ENCODE results near the gene FERMT2. TPM values are rescaled to one million over a fixed set of nuclear protein-coding genes. Genes with fewer than 3 reads are reported as not detected.

FERMT2 gene
- total RNA-seq, 1 donor from 2014 or later: 1.6 TPM

DNA sequence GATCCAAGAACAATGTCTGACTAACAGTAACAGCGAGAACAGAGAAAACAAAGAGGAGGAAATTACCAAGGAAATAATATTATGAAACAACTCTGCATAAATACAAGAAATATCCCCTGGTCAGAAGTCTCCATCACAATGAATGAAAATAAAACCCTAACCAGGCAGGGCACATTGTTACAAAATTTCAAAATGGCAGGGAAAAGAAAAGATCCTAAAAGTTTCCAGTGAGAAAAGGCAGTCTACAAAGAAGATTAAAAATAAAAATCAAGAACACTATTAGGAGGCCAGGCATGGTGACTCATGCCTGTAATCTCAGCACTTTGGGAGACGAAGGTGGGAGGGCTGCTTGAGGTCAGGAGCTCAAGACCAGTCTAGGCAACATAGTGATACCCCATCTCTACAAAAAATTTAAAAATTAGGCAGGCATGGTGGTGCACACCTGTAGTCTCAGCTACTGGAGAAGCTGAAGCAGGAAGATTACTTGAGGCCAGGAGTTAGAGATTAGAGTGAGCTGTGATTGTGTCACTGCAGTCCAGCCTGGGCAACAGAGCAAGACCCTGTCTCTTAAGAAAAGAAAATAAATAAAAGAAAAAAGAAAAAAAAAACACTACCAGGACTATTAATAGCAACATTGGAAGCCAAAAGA lies 47.8 kb downstream of the FERMT2 start:
- intact Hi-C loops (cut with micrococcal nuclease): no loop called here

DNA sequence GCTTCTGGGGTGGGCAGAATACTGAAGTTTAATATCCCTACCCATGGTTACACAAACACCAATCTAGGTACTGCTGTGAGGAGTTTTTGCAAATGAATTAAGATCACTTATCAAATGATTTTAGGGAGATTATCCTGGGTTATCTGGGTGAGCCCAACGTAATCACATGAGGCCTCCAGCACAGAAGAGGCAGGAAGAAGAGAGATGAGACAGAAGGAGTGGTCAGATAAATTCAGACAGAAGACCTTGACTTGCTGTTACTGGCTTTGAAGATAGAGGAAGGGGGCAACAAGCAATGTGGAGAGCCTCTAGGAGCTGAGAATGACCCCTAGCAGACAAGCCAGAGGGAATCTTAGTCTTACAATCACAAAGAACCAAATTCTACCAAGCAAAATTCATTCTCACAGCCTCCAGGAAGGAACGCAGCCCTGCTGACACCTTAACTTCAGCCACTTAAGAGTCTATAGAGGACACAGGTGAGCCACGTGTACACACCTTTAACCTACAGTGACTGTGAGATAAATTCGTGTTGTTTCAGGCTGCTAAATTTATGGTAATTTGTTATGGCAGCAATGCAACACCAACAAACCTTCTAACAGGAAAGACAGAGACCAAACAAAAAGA lies 49.4 kb downstream of the FERMT2 start:
- intact Hi-C loops (cut with micrococcal nuclease): no loop called here

DNA sequence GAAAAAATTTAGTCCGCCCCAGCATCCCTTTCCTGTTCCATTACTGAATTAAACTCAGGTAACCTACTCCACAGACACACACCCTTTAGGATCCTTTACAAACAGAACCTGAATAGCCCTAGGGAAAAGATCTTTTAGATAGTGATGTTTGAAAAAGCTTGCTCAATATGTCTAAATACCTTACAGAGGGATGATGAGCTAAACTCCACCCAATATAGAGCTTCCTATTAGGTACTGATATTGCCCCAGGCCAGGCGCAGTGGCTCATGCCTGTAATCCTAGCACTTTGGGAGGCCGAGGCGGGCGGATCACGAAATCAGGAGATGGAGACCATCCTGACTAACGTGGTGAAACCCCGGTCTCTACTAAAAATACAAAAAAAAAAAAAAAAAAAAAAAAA lies 50.1 kb downstream of the FERMT2 start:
- intact Hi-C loops (cut with micrococcal nuclease): no loop called here

DNA sequence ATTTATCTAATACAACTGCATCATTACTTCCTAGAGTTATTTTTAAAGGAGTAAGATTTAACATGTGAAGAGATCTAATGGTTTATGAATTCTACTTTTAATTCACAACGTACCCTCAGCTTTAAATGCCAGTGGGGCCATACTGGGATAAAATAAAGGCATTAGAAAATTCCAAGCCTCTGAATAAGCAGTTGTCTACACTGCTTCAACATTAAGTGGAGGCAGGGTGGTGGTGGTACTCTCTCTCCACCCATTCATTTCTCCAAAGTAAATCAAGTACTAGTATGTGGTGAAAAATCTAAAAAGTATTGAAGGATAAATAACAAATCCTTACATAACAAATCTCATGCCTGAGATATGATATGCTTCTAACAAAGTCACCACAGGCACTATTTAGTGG lies 52.4 kb downstream of the FERMT2 start:
- intact Hi-C loops (cut with micrococcal nuclease): no loop called here

DNA sequence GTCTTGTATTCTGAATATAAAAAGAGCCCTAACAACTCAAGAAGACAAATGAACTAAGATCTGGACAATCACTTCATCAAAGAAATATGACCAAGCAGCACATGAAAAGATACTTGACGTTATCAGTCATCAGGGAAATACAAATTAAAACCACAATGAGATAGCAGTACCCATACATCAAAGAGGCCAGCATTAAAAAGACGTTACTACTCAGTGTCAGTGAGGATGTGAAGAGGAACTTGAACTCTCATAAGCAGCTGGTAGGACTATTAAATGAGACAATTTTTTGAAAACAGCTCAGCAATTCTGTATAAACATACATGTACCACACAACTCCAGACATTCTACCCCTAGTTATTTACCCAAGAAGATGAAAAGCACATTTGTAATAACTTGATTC lies 55.9 kb downstream of the FERMT2 start:
- intact Hi-C loops (cut with micrococcal nuclease): no loop called here

DNA sequence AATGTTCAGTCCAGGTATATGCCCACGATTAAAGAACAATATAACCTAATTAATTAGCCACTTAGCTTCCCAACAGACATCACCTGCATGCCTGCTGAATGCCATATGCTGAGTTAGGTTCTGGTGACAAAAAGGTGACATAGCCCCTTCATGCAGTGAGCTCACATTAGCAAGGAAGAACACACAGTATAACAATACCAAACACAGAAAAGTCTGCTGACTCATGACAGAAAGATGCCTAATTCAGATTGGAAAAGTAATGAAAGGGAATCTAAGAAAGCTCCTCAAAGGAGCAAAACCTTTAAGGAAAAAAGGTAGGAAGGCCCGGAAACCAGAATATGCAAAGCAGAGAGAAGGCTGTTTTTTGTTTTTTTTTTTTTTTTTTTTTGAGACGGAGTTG lies 59.0 kb downstream of the FERMT2 start:
- intact Hi-C loops (cut with micrococcal nuclease): no loop called here

DNA sequence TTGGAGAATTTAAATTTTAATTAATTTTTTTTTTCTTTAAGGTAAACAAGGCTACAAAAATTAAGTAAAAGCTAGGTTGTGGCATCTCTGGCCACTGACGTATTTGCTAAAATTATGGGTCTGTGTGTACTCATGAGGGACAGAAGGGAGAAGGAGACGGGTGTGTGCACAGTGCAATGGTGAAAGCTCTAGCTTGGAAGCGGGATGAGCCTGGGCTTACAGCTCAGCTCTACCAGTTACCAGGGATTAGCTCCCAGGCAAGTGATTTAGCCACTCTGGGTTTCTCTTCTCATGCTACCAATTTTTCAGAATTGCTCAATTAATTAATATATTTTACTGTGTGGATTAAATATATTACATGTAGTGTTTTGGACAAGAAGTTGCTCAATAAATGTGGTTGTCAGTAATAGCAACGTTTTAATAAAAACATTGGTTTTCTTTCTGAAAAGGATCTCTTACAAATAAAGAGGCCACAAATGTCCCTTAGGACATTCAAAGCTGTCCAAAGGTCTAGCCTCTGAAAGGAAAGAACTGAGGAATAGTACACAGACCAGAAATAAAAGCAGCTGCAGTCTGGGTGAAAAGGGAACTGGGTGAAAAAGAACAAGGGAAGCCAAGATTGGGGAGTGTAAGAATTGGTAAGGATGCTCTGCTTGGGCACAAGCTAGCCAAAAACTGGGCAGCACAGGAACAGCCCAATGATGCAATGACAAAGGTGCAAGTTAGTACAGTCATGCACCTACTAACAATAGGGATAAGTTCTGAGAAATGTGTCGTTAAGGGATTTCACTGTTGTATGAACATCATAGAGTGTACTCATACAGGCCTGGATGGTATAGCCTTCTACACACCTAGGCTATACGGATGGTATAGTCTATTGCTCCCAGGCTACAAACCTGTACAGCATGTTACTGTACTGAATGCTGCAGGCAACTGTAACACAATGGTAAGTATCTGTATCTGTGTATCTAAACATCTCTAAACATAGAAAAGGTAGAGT lies 61.7 kb downstream of the FERMT2 start:
- intact Hi-C loops (cut with micrococcal nuclease): no loop called here

DNA sequence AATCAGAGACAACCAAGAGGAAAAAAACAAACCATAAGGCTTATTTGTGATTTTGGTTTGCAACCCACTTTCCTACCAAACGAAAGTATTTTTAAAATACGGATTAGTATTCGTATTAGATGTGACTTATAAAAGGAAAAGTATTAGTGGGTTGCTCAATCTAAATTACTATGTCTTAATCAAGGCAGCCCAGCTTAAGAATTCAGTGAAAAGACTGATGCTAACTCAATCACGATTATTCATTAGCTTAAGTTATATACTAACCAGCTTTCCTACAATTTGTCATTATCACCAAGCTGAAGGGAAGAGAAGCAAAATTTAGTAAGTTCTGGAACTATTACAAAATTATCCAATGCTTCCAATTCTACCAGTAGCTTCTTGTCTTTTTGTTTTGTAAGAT lies 62.7 kb downstream of the FERMT2 start:
- intact Hi-C loops (cut with micrococcal nuclease): no loop called here

DNA sequence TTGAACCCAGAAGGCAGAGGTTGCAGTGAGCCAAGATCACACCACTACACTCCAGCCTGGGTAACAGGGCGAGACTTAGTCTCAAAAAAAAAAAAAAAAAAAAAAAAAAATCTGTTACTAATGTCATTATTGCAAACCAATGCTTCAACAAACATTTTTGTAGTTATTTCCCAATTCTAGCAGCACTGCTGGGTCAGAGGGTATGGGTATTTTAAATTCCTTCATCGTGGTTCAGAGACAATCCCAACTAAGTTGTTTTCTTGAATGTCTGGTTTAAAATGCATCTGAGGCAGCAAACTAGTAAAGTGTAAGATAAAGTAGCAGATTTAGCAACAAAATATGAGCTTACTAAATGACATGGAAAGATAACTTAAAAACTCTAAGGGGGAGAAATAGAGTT lies 65.6 kb downstream of the FERMT2 start:
- intact Hi-C loops (cut with micrococcal nuclease): no loop called here

DNA sequence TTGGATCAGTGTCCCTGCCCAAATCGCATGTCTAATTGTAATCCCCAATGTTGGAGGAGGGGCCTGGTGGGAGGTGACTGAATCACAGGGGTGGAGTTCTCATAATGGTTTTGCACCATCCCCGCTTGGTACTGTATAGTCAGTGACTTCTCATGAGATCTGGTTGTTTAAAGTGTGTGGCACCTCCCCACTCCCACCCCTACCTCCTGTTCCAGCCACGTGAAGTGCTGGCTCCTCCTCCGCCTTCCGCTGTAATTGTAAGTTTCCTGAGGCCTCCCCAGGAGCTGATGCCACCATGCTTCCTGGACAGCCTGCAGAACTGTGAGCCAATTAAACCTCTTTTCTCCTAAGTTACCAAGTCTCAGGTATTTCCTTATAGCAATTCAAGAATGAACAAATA lies 67.2 kb downstream of the FERMT2 start:
- intact Hi-C loops (cut with micrococcal nuclease): no loop called here

DNA sequence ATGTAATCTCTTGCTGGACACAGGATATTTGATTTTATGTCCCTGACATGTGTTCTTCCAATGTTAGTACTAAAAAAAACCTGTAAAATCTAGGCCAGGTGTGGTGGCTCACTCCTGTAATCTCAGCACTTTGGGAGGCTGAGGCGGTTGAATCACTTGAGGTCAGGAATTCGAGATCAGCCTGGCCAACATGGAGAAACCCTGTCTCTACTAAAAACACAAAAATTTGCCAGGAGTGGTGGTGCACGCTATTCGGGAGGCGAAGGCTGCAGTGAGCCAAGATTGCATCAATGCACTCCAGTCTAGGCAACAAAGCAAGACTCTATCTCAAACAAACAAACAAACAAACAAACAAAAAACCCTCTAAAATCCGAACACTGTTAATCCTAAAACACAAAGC lies 68.0 kb downstream of the FERMT2 start:
- intact Hi-C loops (cut with micrococcal nuclease): no loop called here

DNA sequence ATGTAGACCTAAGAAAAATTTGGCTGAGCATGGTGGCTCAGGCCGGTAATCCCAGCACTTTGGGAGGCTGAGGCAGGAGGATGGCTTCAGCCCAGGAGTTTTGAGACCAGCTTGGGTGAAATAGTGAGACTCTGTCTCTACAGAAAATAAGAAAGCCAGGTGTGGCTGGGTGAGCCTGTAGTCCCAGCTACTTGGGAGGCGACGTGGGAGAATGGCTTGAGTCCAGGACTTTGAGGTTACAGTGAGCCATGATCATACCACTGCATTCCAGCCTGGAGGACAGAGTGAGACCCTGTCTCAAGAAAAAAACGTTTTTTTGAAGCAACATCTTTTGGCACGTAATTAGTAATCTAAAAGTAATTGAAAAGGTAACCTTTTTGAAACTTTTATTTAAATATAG lies 70.9 kb downstream of the FERMT2 start:
- intact Hi-C loops (cut with micrococcal nuclease): no loop called here

DNA sequence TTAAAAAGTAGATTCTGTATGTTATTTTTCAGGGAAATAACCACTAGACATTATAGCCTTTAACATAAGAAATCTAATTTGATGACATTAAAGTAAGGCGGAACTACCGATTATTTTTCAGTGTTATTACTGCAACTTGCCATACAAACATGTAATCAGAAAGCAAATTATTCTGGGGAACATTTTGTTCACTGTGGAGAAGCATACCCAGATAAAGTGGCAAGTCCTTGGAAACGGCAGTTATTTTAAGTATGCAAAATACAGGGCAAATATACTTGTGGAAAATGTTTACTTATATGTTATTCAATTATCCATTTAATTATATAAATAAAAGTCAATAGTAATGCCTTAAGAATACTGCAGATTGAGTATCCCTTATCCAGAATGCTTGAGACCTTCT lies 71.9 kb downstream of the FERMT2 start:
- intact Hi-C loops (cut with micrococcal nuclease): no loop called here

DNA sequence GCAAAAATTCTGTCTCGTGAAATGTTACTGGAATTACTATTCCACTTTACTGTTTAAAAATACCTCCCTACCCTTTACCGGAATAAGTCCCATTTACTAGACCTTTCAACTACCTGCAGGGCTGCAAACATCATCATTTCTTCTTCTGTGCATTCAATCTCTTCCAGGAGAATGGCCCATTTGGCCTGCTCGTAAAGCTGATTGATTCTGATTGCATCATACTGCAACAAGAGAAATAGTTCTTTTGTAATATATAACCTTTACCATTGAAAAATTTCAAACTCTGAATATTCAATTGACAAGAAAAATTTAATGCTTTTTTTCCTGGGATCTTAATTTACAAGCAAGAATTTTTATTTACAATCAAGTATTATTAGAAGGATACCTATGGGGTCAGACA lies 72.4 kb downstream of the FERMT2 start:
- intact Hi-C loops (cut with micrococcal nuclease): no loop called here

DNA sequence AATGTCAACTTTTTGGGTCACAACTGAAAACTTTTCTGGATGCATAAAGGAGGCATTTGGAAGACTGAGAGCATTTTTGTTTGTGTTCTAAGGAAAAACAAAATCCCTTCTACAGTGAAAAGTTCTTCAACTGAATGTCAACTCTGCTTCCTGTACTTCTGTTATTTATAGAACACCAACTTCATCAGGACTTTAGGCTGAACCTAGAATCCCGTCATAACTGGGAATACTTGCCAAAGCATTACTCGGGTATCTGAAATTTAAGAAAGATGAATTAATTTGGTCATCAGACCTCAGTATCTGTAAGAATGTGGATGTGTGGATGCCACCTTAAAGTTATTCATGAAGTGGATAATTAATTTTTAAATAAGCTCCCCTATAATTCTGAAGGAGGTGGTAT lies 73.2 kb downstream of the FERMT2 start:
- intact Hi-C loops (cut with micrococcal nuclease): no loop called here

DNA sequence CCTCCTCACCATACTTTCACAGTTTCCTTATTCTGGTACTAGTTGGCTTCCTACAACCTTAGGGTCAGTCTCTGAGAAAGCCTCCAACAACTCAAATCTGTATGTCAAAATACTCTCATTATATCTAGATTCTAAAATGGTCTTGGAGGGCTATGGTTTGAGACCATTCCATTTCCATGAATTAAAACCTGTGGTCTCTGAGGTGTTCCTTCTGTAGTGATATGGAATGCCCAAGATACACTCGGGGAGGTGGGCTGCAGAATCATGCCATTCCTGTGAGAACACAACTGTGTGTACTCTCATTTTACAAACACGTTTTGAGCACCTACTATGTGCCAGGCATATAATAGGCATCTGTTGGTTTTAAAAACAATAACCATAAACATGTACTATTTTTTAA lies 74.0 kb downstream of the FERMT2 start:
- intact Hi-C loops (cut with micrococcal nuclease): no loop called here

DNA sequence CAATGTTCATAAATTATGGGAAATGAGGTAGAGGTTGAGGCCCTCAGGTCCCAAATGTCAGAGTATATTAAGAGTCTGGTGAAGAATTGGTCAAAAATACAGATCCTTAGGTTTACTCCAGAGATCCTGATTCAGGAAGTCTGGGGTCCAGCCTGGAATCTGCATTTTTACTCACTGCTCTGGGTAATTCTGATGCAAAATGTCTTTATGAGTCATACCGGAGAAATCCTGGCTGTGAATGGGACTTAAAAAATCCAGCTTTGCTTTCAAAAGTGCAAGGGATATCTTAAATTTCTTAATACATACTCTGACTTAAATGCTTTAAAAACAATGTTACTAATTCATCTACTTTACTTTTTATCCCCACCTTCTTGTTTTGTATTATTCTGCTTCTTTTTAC lies 74.5 kb downstream of the FERMT2 start:
- intact Hi-C loops (cut with micrococcal nuclease): no loop called here

DNA sequence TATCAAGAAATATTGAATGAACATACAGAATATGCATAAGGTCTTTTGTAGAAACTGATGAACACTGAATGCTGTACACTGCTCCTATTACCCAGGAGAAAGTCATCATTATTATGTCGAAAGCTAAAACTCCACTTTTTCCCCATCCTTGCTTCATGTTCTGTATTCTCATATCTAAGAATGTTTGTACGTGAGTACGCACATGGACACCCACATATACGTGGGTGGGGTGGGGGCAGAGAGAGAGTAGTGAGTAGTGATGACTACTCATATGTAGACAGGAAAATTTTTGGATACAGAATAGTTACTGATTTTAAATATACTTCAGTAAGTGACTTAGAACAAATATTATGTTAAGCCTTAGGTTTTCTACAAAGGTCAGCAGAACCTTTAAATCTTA lies 75.1 kb downstream of the FERMT2 start:
- intact Hi-C loops (cut with micrococcal nuclease): no loop called here

DNA sequence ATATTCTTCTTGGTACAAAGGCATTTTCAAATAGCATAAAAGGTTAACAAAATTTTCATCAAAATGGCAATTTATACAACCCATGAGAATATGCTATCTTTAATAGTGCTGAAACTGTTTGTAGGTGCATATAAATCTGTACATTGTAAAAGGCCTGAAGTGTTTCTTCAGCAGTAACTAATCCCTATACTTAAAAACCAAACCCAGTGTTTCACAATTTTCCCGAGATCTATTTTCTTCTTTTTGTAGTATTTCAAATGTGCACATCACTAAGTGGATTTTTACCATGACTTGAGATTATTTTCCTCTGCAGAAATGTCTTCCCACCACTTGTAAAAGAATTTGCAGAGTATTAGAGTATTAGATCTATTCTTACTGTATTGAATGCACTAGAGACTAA lies 76.5 kb downstream of the FERMT2 start:
- intact Hi-C loops (cut with micrococcal nuclease): no loop called here

DNA sequence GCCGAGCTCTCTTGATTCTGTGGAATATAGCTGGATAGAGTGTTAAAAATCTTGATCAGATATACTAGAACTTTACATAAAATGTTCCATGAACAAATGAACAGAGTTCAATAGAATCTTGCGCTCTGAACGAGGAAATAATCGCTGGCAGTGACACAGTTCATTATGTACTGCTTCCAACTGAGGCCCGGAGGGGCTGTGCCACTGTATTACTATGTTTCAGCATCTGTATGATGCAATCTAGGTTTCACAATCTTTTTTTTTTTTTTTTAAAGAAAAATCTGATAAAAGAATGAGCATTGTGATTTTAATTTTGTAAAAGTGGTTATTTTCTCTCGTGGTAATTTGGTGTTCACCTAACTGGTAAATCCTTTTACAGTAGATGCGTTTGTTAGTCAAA lies 77.2 kb downstream of the FERMT2 start:
- intact Hi-C loops (cut with micrococcal nuclease): no loop called here

DNA sequence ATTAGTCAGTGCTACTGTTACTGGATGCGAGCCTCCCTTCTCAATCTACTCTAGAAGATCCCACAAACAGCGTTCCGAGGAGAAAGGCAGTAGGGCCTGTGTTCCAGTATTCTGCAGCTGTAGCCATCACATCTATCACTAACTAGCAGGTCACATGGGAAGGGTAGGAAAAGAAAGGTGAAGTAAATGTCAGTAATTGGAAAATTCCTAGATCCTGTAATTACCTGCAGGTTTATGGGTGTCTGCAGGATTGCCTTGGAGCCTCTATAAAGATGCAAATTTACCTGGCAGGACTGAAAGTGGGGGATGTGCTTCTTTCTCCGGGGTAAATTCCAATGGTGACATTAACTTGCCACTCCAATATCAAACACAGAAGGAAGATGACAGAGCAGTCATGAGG lies 77.8 kb downstream of the FERMT2 start:
- intact Hi-C loops (cut with micrococcal nuclease): no loop called here

DNA sequence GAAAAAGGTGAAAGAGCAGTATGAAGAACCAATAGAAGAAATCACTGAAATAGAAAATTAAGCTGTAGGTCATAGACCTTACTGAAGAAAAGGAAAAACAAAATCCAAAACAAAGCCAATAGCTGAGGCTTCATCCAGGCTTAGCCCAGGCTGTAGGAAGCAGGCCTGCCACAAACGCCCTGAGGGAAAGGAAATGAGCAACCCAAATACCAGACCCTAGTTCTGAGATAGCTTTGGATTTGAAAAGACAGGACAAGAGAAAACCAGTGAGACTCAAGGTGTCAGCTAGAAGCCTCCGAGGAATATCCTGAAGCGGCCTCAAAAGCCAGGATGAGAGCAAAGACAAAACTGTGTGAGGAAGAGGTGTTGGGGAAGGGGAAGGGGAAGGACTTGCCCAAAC lies 79.2 kb downstream of the FERMT2 start:
- intact Hi-C loops (cut with micrococcal nuclease): no loop called here

Measured in T-helper 1 cell treated with Interleukin-12 subunit alpha and Interleukin-12 subunit beta and Interleukin-4 antibody, amounts not matched to agents 30 ng/mL and 1 ng/mL, for 36 hours (primary cell).